ENCODE results near the gene PHACTR3. TPM values are rescaled to one million over a fixed set of nuclear protein-coding genes. Genes with fewer than 3 reads are reported as not detected.

PHACTR3 gene
- total RNA-seq, 1 donor from 2014 or later, result 1.4 TPM

- Mint-ChIP-seq H3K4me1 (no peaks in the 10 kb centered on the region), H3K27ac (no peak overlapping the region), H3K4me3 (no peak overlapping the region), H3K36me3 (no peaks in the 10 kb centered on the region), H3K27me3 (ENCODE audit: insufficient read depth, low read depth) (peaks cover 12% of the 10 kb centered on the region), H3K9me3 (peaks cover 4% of the 10 kb centered on the region)
- Histone ChIP-seq H3K27ac (no peak overlapping the region), H3K9ac (no peak overlapping the region), H3K27me3 (no peaks in the 10 kb centered on the region), H3K9me3 (ENCODE audit: low read depth) (no peaks in the 10 kb centered on the region), H3F3A (ENCODE audit: low read depth) (no peaks in the 10 kb centered on the region), H3K4me1 (no peaks in the 10 kb centered on the region), H3K4me2 (no peak overlapping the region), H3K79me2 (ENCODE audit: low read depth) (no peaks in the 10 kb centered on the region), H4K20me1 (ENCODE audit: low read depth) (no peaks in the 10 kb centered on the region), H3K4me3 (no peak overlapping the region), H2AFZ (replicated peaks) (no peak overlapping the region), H3K36me3 (no peaks in the 10 kb centered on the region)
- TF ChIP-seq EZH2 (IDR thresholded peaks at IDR 0.05), result no peak
- no peak for DNase-seq (ENCODE audit: low spot score)
Measured at GRCh38 chr20:59624401-59624800, 20.1 kb downstream of the PHACTR3 start.

GRCh38 chr20:59625214-59625922, 21.0 kb downstream of the PHACTR3 start:
- no peak overlapping the region for H3K4me3 ChIP-seq
- Mint-ChIP-seq H3K9me3 (peaks cover 4% of the 10 kb centered on the region), H3K4me1 (no peaks in the 10 kb centered on the region), H3K27ac (no peak overlapping the region), H3K27me3 (ENCODE audit: insufficient read depth, low read depth) (peaks cover 14% of the 10 kb centered on the region), H3K36me3 (no peaks in the 10 kb centered on the region), H3K4me3 (no peak overlapping the region)
- no peaks in the 10 kb centered on the region for H3K36me3 ChIP-seq
- no peaks in the 10 kb centered on the region for H4K20me1 ChIP-seq (ENCODE audit: low read depth)
- H3K9me3 ChIP-seq (ENCODE audit: low read depth), result no peaks in the 10 kb centered on the region
- no peaks in the 10 kb centered on the region for H3K4me1 ChIP-seq
- TF ChIP-seq CTCF (IDR thresholded peaks at IDR 0.05) (no peak), EZH2phosphoT487 (IDR thresholded peaks at IDR 0.05) (no peak)
- no peak overlapping the region for H3K4me2 ChIP-seq
- H3K27me3 ChIP-seq, result no peaks in the 10 kb centered on the region
- no peaks in the 10 kb centered on the region for H3F3A ChIP-seq (ENCODE audit: low read depth)
- no peak overlapping the region for H3K9ac ChIP-seq
- no peaks in the 10 kb centered on the region for H3K79me2 ChIP-seq (ENCODE audit: low read depth)
- H3K27ac ChIP-seq, result no peak overlapping the region
- no peak for DNase-seq (ENCODE audit: low spot score)
- no peak overlapping the region for H2AFZ ChIP-seq (replicated peaks)

GRCh38 chr20:59627298-59627697, 23.0 kb downstream of the PHACTR3 start:
- Mint-ChIP-seq H3K4me1 (no peaks in the 10 kb centered on the region), H3K27me3 (ENCODE audit: insufficient read depth, low read depth) (peaks cover 14% of the 10 kb centered on the region), H3K9me3 (peaks cover 4% of the 10 kb centered on the region), H3K36me3 (no peaks in the 10 kb centered on the region), H3K27ac (no peak overlapping the region), H3K4me3 (no peak overlapping the region)
- Histone ChIP-seq H3K36me3 (no peaks in the 10 kb centered on the region), H4K20me1 (ENCODE audit: low read depth) (no peaks in the 10 kb centered on the region), H3K4me3 (no peak overlapping the region), H2AFZ (replicated peaks) (no peak overlapping the region), H3K9me3 (ENCODE audit: low read depth) (no peaks in the 10 kb centered on the region), H3K4me1 (no peaks in the 10 kb centered on the region), H3K27ac (no peak overlapping the region), H3K4me2 (no peak overlapping the region), H3K79me2 (ENCODE audit: low read depth) (no peaks in the 10 kb centered on the region), H3F3A (ENCODE audit: low read depth) (no peaks in the 10 kb centered on the region), H3K27me3 (no peaks in the 10 kb centered on the region), H3K9ac (no peak overlapping the region)
- no peak for TF ChIP-seq EZH2phosphoT487 (IDR thresholded peaks at IDR 0.05)
- TF ChIP-seq EZH2 (IDR thresholded peaks at IDR 0.05), result no peak
- TF ChIP-seq CTCF (IDR thresholded peaks at IDR 0.05), result no peak
- no peak for DNase-seq (ENCODE audit: low spot score)

GRCh38 chr20:59628171-59628570, 23.8 kb downstream of the PHACTR3 start:
- H3K9ac ChIP-seq, result no peak overlapping the region
- no peak overlapping the region for H2AFZ ChIP-seq (replicated peaks)
- H3K9me3 ChIP-seq (ENCODE audit: low read depth), result no peaks in the 10 kb centered on the region
- Mint-ChIP-seq H3K4me3 (no peak overlapping the region), H3K27me3 (ENCODE audit: insufficient read depth, low read depth) (peaks cover 12% of the 10 kb centered on the region), H3K9me3 (peaks cover 4% of the 10 kb centered on the region), H3K27ac (no peak overlapping the region), H3K4me1 (no peaks in the 10 kb centered on the region), H3K36me3 (no peaks in the 10 kb centered on the region)
- no peaks in the 10 kb centered on the region for H3K4me1 ChIP-seq
- no peak overlapping the region for H3K4me2 ChIP-seq
- H3K27ac ChIP-seq, result no peak overlapping the region
- H3F3A ChIP-seq (ENCODE audit: low read depth), result no peaks in the 10 kb centered on the region
- no peaks in the 10 kb centered on the region for H3K36me3 ChIP-seq
- DNase-seq (ENCODE audit: low spot score), result no peak
- H3K27me3 ChIP-seq, result no peaks in the 10 kb centered on the region
- H4K20me1 ChIP-seq (ENCODE audit: low read depth), result no peaks in the 10 kb centered on the region
- no peaks in the 10 kb centered on the region for H3K79me2 ChIP-seq (ENCODE audit: low read depth)
- TF ChIP-seq EZH2phosphoT487 (IDR thresholded peaks at IDR 0.05) (no peak), EZH2 (IDR thresholded peaks at IDR 0.05) (no peak), CTCF (IDR thresholded peaks at IDR 0.05) (no peak)
- H3K4me3 ChIP-seq, result no peak overlapping the region

All from neural progenitor cell (in vitro differentiated cells).